ENCODE results near the gene EFCAB8. TPM values are rescaled to one million over a fixed set of nuclear protein-coding genes. Genes with fewer than 3 reads are reported as not detected.

The EFCAB8 gene
- total RNA-seq, 1 donor from 2014 or later, result 0.41 TPM

DNA sequence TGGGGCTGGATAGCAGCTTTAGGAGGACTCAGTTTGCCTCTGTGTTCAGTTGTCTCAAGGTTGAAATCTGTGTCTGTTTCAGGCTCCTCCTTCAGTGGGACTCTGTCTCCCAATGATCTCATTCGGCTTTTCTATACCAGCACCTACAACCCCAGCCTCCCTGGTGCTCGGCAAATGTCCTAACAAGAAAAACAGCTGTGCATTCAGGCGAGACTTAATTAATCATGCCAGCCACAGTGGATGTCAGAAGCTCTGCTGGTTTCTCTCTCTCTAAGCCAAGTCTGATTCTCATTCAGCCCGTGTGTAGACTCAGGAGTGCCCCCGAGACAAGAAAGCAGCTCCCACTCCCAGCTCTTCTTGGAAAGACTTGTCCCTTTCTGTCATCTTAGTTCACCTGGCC, 98.7 kb downstream of the EFCAB8 start:
- no peaks in the 10 kb centered on the region for H4K20me1 ChIP-seq (ENCODE audit: insufficient read depth, low read length)
- Mint-ChIP-seq H3K36me3 (ENCODE audit: low read depth, unreplicated experiment) (no peaks in the 10 kb centered on the region), H3K27me3 (ENCODE audit: low read depth, unreplicated experiment) (peaks cover 36% of the 10 kb centered on the region), H3K9me3 (ENCODE audit: unreplicated experiment) (peaks cover 31% of the 10 kb centered on the region), H3K27ac (ENCODE audit: unreplicated experiment) (no peak overlapping the region), H3K4me1 (ENCODE audit: low read depth, unreplicated experiment) (no peaks in the 10 kb centered on the region), H3K4me3 (ENCODE audit: unreplicated experiment) (no peak overlapping the region)
- no peak overlapping the region for H3K4me3 ChIP-seq (ENCODE audit: insufficient read depth, low read depth, low read length)
- TF ChIP-seq CTCF (IDR thresholded peaks at IDR 0.05; ENCODE audit: insufficient read depth, low read depth, low read length) (no peak), EZH2 (IDR thresholded peaks at IDR 0.05; ENCODE audit: insufficient read depth, low read length) (no peak)
- H3K27ac ChIP-seq (ENCODE audit: low read depth, low read length), result no peak overlapping the region
- H3K27me3 ChIP-seq (ENCODE audit: insufficient read depth, low read length), result no peaks in the 10 kb centered on the region
- FAIRE-seq (no peak), DNase-seq (ENCODE audit: low read depth) (no peak)
- H3K36me3 ChIP-seq (ENCODE audit: insufficient read depth, low read length), result no peaks in the 10 kb centered on the region
- no peaks in the 10 kb centered on the region for H3K79me2 ChIP-seq (ENCODE audit: insufficient read depth, low read length)
- H2AFZ ChIP-seq (ENCODE audit: low read depth, low read length), result no peak overlapping the region
- no peak overlapping the region for H3K9ac ChIP-seq (ENCODE audit: low read length)
- H3K9me3 ChIP-seq (ENCODE audit: insufficient read depth, low read depth, low read length), result peaks cover 3% of the 10 kb centered on the region
- H3K4me2 ChIP-seq (ENCODE audit: low read length), result no peak overlapping the region
- no peaks in the 10 kb centered on the region for H3K4me1 ChIP-seq (ENCODE audit: insufficient read depth, low read length)

DNA sequence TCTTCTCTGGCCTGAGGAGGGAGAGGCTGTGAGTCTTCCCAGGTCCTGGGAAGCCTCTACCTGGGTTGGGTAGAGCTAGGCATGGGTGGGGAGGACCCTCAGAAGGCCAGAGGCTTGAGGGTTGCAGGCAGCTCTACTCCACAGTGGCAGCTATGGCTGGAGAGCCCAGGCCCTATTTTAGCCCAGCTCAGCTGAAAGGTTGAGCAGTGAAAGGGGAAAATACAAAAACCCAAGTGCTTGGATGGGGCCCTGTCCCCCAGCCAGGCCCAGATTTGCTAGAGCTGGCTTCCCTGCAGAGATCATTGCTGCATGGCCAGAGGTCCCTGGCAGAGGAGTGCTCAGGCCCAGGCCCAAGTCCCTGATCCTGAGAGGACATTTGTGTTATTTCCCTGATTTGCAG, 99.9 kb downstream of the EFCAB8 start:
- no peaks in the 10 kb centered on the region for H3K36me3 Mint-ChIP-seq (ENCODE audit: low read depth, unreplicated experiment)
- no peaks in the 10 kb centered on the region for H4K20me1 ChIP-seq (ENCODE audit: insufficient read depth, low read length)
- no peak for FAIRE-seq

More for the DNA sequence above, 99.9 kb downstream of the EFCAB8 start:
- H3K4me1 Mint-ChIP-seq (ENCODE audit: low read depth, unreplicated experiment), result no peaks in the 10 kb centered on the region
- H2AFZ ChIP-seq (ENCODE audit: low read depth, low read length), result no peak overlapping the region
- no peaks in the 10 kb centered on the region for H3K27me3 ChIP-seq (ENCODE audit: insufficient read depth, low read length)
- TF ChIP-seq EZH2 (IDR thresholded peaks at IDR 0.05; ENCODE audit: insufficient read depth, low read length) (no peak), CTCF (IDR thresholded peaks at IDR 0.05; ENCODE audit: insufficient read depth, low read depth, low read length) (no peak)
- no peaks in the 10 kb centered on the region for H3K4me1 ChIP-seq (ENCODE audit: insufficient read depth, low read length)
- H3K9me3 Mint-ChIP-seq (ENCODE audit: unreplicated experiment), result peaks cover 31% of the 10 kb centered on the region
- peaks cover 3% of the 10 kb centered on the region for H3K9me3 ChIP-seq (ENCODE audit: insufficient read depth, low read depth, low read length)
- H3K27ac ChIP-seq (ENCODE audit: low read depth, low read length), result no peak overlapping the region
- H3K4me2 ChIP-seq (ENCODE audit: low read length), result no peak overlapping the region
- no peaks in the 10 kb centered on the region for H3K79me2 ChIP-seq (ENCODE audit: insufficient read depth, low read length)
- no peaks in the 10 kb centered on the region for H3K36me3 ChIP-seq (ENCODE audit: insufficient read depth, low read length)
- H3K27me3 Mint-ChIP-seq (ENCODE audit: low read depth, unreplicated experiment), result peaks cover 35% of the 10 kb centered on the region
- no peak overlapping the region for H3K9ac ChIP-seq (ENCODE audit: low read length)
- no peak overlapping the region for H3K4me3 Mint-ChIP-seq (ENCODE audit: unreplicated experiment)
- DNase-seq (ENCODE audit: low read depth), result no peak
- no peak overlapping the region for H3K4me3 ChIP-seq (ENCODE audit: insufficient read depth, low read depth, low read length)
- no peak overlapping the region for H3K27ac Mint-ChIP-seq (ENCODE audit: unreplicated experiment)

Measured in astrocyte (in vitro differentiated cells and primary cell).